ENCODE data around the gene OVOL1. TPM values are rescaled to one million over a fixed set of nuclear protein-coding genes. Genes with fewer than 3 reads are reported as not detected.

OVOL1 gene
- total RNA-seq, 1 experiment from 2014 or later: 17.1 TPM

DNA sequence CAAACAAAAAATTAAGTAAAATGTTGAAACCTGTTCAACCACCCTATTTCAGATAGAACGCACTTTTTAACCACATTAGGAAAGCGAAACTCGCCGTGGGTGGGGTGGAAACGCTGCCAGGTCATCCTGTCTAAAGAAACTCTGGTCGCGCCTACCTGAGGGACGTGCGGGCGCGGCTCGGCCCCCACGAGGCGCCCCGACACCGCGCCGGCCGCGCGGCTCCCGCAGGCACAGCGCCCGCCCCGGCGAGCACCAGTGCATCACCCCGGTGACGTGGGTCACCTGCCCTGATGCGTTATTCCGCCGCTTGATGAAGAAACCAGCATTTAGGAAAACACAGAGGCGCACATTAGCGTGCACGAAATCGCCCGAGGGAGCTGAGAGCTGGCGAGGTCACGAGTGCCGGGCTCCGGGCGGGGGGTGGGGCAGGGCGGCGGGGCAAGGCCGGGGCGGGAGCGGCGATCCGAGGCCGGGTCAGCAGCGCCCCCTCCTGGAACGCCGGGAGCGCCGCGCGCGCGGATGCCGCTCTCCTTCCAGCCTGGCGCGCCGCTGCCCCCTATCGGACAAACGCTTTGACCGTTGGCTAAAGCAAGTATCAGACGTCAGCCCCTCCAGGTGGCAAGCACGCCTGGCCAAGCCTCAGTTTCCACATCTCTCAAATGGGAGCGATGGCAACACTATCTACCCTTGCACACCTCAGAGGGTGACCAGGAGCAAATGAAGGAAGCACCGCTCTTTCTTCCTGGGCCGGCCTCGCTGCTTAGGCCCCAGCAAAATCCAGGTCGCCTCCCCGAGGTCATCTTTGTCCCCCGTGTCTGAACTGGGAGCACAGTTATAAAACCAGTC is 31.2 kb downstream of the OVOL1 start:
- H3K27ac ChIP-seq (ENCODE audit: low read length): peak overlapping the region; percentile 52
- no peaks in the 10 kb centered on the region for H4K20me1 ChIP-seq (ENCODE audit: low read length)
- H3K4me3 ChIP-seq (ENCODE audit: low read length): peak overlapping the region; percentile 77
- POLR2A ChIA-PET (ENCODE audit: unreplicated experiment): interaction anchor here (0.7 kb wide), 1 partner anchor 271 kb away, joined by 3 read pairs; no protein-coding TSS in a partner anchor
- peak overlapping the region; percentile 61 for H3K9ac ChIP-seq (ENCODE audit: low read length)
- CTCF ChIA-PET: interaction anchor here (0.6 to 3.6 kb wide), 11 partner anchors 9 to 549 kb away, joined by 3 to 44 read pairs (median 6); partner anchors contain the start of genes AP5B1 and KAT5
- BruUV-seq (replicated peaks): no TSS peak
- H3K4me1 ChIP-seq (ENCODE audit: insufficient read depth, low read length): peaks cover 4% of the 10 kb centered on the region; the same call in 1 of the 2 replicates
- H3K79me2 ChIP-seq (ENCODE audit: low read length): no peaks in the 10 kb centered on the region
- H3K9me3 ChIP-seq (ENCODE audit: low read length): no peaks in the 10 kb centered on the region
- H3K36me3 ChIP-seq (ENCODE audit: low read depth, low read length): no peaks in the 10 kb centered on the region
- ATAC-seq (peak; percentile 85), DNase-seq (peak; percentile 94)
- H3K27me3 ChIP-seq (ENCODE audit: low read length): no peaks in the 10 kb centered on the region
- intact Hi-C loops (cut with micrococcal nuclease): loop anchor here (1.0 kb wide), 4 partner anchors 38 to 112 kb away; partner anchors contain the start of gene AP5B1
- H2AFZ ChIP-seq (ENCODE audit: low read length): peak overlapping the region; percentile 84
- no peaks in the 10 kb centered on the region for H3K9me2 ChIP-seq (replicated peaks; ENCODE audit: low read length)
- H3K4me2 ChIP-seq (ENCODE audit: low read length): peak overlapping the region; percentile 82
- no peak for TF ChIP-seq EZH2phosphoT487 (IDR thresholded peaks at IDR 0.05; ENCODE audit: borderline replicate concordance, low read length)
- TF ChIP-seq, protein P1, sequence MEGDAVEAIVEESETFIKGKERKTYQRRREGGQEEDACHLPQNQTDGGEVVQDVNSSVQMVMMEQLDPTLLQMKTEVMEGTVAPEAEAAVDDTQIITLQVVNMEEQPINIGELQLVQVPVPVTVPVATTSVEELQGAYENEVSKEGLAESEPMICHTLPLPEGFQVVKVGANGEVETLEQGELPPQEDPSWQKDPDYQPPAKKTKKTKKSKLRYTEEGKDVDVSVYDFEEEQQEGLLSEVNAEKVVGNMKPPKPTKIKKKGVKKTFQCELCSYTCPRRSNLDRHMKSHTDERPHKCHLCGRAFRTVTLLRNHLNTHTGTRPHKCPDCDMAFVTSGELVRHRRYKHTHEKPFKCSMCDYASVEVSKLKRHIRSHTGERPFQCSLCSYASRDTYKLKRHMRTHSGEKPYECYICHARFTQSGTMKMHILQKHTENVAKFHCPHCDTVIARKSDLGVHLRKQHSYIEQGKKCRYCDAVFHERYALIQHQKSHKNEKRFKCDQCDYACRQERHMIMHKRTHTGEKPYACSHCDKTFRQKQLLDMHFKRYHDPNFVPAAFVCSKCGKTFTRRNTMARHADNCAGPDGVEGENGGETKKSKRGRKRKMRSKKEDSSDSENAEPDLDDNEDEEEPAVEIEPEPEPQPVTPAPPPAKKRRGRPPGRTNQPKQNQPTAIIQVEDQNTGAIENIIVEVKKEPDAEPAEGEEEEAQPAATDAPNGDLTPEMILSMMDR (conservative IDR thresholded peaks at IDR 0.05; ENCODE audit: low read depth, low read length): peak; percentile 98
- no peaks in the 10 kb centered on the region for H3F3A ChIP-seq (ENCODE audit: low read length, unreplicated experiment)

DNA sequence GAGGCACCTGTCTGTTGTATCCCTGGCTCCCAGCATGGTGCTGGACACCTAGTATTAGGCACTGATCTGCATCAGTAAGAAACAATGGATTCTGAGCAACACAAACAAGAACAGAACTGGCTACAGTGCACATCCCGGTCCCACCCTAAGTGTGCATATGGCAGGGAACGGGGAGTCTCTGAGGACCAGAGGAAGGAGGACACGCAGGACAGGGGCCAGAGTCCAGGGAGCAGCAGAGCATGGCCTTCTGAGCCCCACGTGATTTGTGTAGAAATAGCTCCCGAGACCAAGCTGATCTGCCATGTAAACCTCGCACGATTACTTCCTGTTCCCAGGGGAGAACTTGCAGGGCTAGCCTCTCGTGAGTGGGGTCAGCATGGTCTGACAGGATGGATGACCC is 34.2 kb downstream of the OVOL1 start:
- Histone ChIP-seq H3K4me3 (ENCODE audit: low read length) (no peak overlapping the region), H4K20me1 (ENCODE audit: low read length) (no peaks in the 10 kb centered on the region), H2AFZ (ENCODE audit: low read length) (no peak overlapping the region), H3K36me3 (ENCODE audit: low read depth, low read length) (no peaks in the 10 kb centered on the region), H3K4me1 (ENCODE audit: insufficient read depth, low read length) (peaks cover 4% of the 10 kb centered on the region; the same call in 1 of the 2 replicates), H3F3A (ENCODE audit: low read length, unreplicated experiment) (no peaks in the 10 kb centered on the region), H3K27me3 (ENCODE audit: low read length) (no peaks in the 10 kb centered on the region), H3K27ac (ENCODE audit: low read length) (no peak overlapping the region), H3K9ac (ENCODE audit: low read length) (no peak overlapping the region), H3K79me2 (ENCODE audit: low read length) (no peaks in the 10 kb centered on the region), H3K9me3 (ENCODE audit: low read length) (no peaks in the 10 kb centered on the region), H3K9me2 (replicated peaks; ENCODE audit: low read length) (no peaks in the 10 kb centered on the region), H3K4me2 (ENCODE audit: low read length) (no peak overlapping the region)
- ChIA-PET POLR2A (ENCODE audit: unreplicated experiment) (no interaction called here), CTCF (no interaction called here)
- no peak for TF ChIP-seq EZH2 (IDR thresholded peaks at IDR 0.05; ENCODE audit: low read length, unreplicated experiment)
- no peak for TF ChIP-seq EZH2phosphoT487 (IDR thresholded peaks at IDR 0.05; ENCODE audit: borderline replicate concordance, low read length)
- TF ChIP-seq, protein P1 (conservative IDR thresholded peaks at IDR 0.05; ENCODE audit: low read depth, low read length): no peak
- BruUV-seq (replicated peaks): no TSS peak
- ATAC-seq (no peak), DNase-seq (no peak)
- intact Hi-C loops (cut with micrococcal nuclease): no loop called here

Measured in PC-3 (cell line).